ENCODE measurements around the gene NWD2.
"Not testable (repeated sequence)": the region's sequence is repeated elsewhere in the genome, so short reads cannot be mapped to it uniquely, and the experiment has no call there.

The NWD2 gene

DNA sequence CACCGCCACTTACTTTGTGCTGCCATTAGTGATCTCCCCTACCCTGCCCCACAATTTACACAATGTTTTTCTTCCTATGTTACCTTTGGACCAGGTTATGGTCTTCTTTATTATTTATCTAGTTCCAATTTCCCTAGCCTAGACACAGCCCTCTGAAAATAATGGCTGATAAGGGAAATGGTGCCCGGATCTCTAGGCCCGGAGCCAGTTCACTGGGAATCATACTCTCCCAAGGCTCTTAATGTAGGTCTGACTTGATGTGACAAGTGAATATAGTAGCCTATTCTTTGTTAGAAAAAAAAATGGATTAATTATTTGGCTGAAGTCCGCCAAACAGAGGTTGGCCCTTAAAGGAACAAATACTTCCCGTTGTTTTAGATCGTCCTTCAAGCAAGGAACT is 233.6 kb downstream of the NWD2 start:
- Histone ChIP-seq H3K27ac (ENCODE audit: low read depth, low read length) (no peak overlapping the region), H3K4me3 (ENCODE audit: low read depth, low read length) (no peak overlapping the region), H2AFZ (ENCODE audit: low read length, unreplicated experiment) (no peak overlapping the region), H3K27me3 (ENCODE audit: insufficient read depth, low read length) (peaks cover 37% of the 10 kb centered on the region), H3K36me3 (ENCODE audit: insufficient read depth, low read length) (no peaks in the 10 kb centered on the region), H3K4me1 (ENCODE audit: control insufficient read depth, insufficient read depth, low read length, unreplicated experiment) (no peaks in the 10 kb centered on the region), H3K79me2 (ENCODE audit: control insufficient read depth, insufficient read depth, low read length, unreplicated experiment) (no peaks in the 10 kb centered on the region)

GRCh38 chr4:37480509-37480908 is 236.0 kb downstream of the NWD2 start:
- H3K27ac ChIP-seq (ENCODE audit: low read depth, low read length), result no peak overlapping the region
- H2AFZ ChIP-seq (ENCODE audit: low read length, unreplicated experiment), result no peak overlapping the region
- H3K4me3 ChIP-seq (ENCODE audit: low read depth, low read length), result no peak overlapping the region
- no peaks in the 10 kb centered on the region for H3K36me3 ChIP-seq (ENCODE audit: insufficient read depth, low read length)
- no peaks in the 10 kb centered on the region for H3K4me1 ChIP-seq (ENCODE audit: control insufficient read depth, insufficient read depth, low read length, unreplicated experiment)
- no peaks in the 10 kb centered on the region for H3K79me2 ChIP-seq (ENCODE audit: control insufficient read depth, insufficient read depth, low read length, unreplicated experiment)
- peaks cover 26% of the 10 kb centered on the region for H3K27me3 ChIP-seq (ENCODE audit: insufficient read depth, low read length)

DNA sequence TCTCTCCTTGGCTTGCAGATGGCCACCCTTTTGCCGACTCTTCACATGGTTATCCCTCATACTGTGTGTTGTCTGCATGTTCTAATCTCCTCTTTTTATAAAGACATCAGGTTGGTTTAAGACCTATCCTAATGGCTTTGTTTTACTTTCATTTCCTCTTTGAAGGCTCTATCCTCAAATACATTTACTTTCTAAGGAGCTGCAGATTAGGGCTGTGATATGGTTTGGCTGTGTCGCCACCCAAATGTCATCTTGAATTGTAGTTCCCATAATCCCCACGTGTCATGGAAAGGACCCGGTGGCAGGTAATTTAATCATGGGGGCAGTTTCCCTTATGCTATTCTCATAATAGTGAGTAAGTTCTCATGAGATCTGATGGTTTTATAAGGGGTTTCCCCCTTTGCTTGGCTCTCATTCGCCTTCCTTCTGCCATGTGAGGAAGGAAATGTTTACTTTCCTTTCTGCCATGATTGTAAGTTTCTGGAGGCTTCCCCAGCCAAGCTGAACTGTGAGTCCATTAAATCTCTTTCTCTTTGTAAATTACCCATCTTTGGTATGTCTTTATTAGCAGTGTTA is 237.1 kb downstream of the NWD2 start:
- Histone ChIP-seq H3K4me3 (ENCODE audit: low read depth, low read length) (no peak overlapping the region), H2AFZ (ENCODE audit: low read length, unreplicated experiment) (no peak overlapping the region), H3K79me2 (ENCODE audit: control insufficient read depth, insufficient read depth, low read length, unreplicated experiment) (no peaks in the 10 kb centered on the region), H3K36me3 (ENCODE audit: insufficient read depth, low read length) (no peaks in the 10 kb centered on the region), H3K27ac (ENCODE audit: low read depth, low read length) (no peak overlapping the region), H3K4me1 (ENCODE audit: control insufficient read depth, insufficient read depth, low read length, unreplicated experiment) (no peaks in the 10 kb centered on the region), H3K27me3 (ENCODE audit: insufficient read depth, low read length) (peaks cover 21% of the 10 kb centered on the region)

- Histone ChIP-seq H3K27me3 (ENCODE audit: insufficient read depth, low read length) (peaks cover 24% of the 10 kb centered on the region), H3K4me1 (ENCODE audit: control insufficient read depth, insufficient read depth, low read length, unreplicated experiment) (no peaks in the 10 kb centered on the region), H2AFZ (ENCODE audit: low read length, unreplicated experiment) (no peak overlapping the region), H3K27ac (ENCODE audit: low read depth, low read length) (no peak overlapping the region), H3K36me3 (ENCODE audit: insufficient read depth, low read length) (no peaks in the 10 kb centered on the region), H3K79me2 (ENCODE audit: control insufficient read depth, insufficient read depth, low read length, unreplicated experiment) (no peaks in the 10 kb centered on the region), H3K4me3 (ENCODE audit: low read depth, low read length) (no peak overlapping the region)
Observed at GRCh38 chr4:37482236-37482913, 237.8 kb downstream of the NWD2 start.

- H3K27ac ChIP-seq (ENCODE audit: low read depth, low read length), result no peak overlapping the region
Observed at GRCh38 chr4:37483610-37484009, 239.1 kb downstream of the NWD2 start.

DNA sequence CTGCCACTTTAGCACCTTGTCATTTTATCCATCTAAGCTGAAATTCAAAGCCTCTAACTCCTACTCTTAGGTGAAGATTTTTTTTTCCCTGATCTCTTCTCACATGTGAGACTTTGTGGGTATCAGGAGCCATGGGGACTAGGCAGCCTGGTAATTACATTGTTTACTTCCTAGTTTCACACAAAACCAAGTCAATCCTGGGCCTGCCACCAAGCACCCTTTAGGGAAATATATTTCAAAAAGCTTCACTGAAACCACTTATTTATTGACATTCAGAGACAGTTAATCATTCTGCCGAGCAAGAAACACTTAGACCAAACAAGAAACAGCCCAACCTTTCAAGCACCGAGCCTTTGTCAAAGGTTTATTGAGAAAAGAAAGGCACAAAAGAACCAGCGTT is 241.6 kb downstream of the NWD2 start:
- Histone ChIP-seq H3K79me2 (ENCODE audit: control insufficient read depth, insufficient read depth, low read length, unreplicated experiment) (no peaks in the 10 kb centered on the region), H3K36me3 (ENCODE audit: insufficient read depth, low read length) (no peaks in the 10 kb centered on the region), H3K27ac (ENCODE audit: low read depth, low read length) (no peak overlapping the region), H3K4me1 (ENCODE audit: control insufficient read depth, insufficient read depth, low read length, unreplicated experiment) (no peaks in the 10 kb centered on the region), H3K27me3 (ENCODE audit: insufficient read depth, low read length) (peaks cover 22% of the 10 kb centered on the region), H3K4me3 (ENCODE audit: low read depth, low read length) (no peak overlapping the region), H2AFZ (ENCODE audit: low read length, unreplicated experiment) (no peak overlapping the region)

More at GRCh38 chr4:37483610-37484009, 239.1 kb downstream of the NWD2 start:
- peaks cover 24% of the 10 kb centered on the region for H3K27me3 ChIP-seq (ENCODE audit: insufficient read depth, low read length)
- H3K79me2 ChIP-seq (ENCODE audit: control insufficient read depth, insufficient read depth, low read length, unreplicated experiment), result no peaks in the 10 kb centered on the region
- no peak overlapping the region for H2AFZ ChIP-seq (ENCODE audit: low read length, unreplicated experiment)
- no peaks in the 10 kb centered on the region for H3K4me1 ChIP-seq (ENCODE audit: control insufficient read depth, insufficient read depth, low read length, unreplicated experiment)
- H3K4me3 ChIP-seq (ENCODE audit: low read depth, low read length), result no peak overlapping the region
- H3K36me3 ChIP-seq (ENCODE audit: insufficient read depth, low read length), result no peaks in the 10 kb centered on the region

- H3K79me2 ChIP-seq (ENCODE audit: control insufficient read depth, insufficient read depth, low read length, unreplicated experiment), result no peaks in the 10 kb centered on the region
- no peaks in the 10 kb centered on the region for H3K4me1 ChIP-seq (ENCODE audit: control insufficient read depth, insufficient read depth, low read length, unreplicated experiment)
- no peak overlapping the region for H3K27ac ChIP-seq (ENCODE audit: low read depth, low read length)
- no peaks in the 10 kb centered on the region for H3K36me3 ChIP-seq (ENCODE audit: insufficient read depth, low read length)
- no peak overlapping the region for H3K4me3 ChIP-seq (ENCODE audit: low read depth, low read length)
- peaks cover 22% of the 10 kb centered on the region for H3K27me3 ChIP-seq (ENCODE audit: insufficient read depth, low read length)
- no peak overlapping the region for H2AFZ ChIP-seq (ENCODE audit: low read length, unreplicated experiment)
Observed at GRCh38 chr4:37487668-37488067, 243.1 kb downstream of the NWD2 start.

DNA sequence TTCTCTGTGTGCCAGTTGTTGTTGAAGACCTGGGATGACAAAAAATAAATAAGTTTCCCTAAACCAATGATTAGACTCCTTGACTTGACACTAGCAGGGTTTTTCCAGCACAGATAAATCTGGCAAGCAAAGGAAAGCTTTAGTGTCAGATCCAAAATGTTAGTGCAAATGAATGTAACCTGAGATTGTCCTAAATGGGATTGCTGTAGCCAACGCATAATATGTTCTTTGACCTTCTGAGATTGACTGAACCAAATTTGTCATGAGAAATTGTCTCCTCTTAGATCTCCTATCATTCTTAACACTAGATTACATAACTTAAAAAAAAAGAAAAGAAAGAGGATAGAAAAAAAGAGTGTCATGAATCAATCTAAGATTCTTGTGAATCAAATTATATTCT is 245.2 kb downstream of the NWD2 start:
- no peaks in the 10 kb centered on the region for H3K4me1 ChIP-seq (ENCODE audit: control insufficient read depth, insufficient read depth, low read length, unreplicated experiment)
- H2AFZ ChIP-seq (ENCODE audit: low read length, unreplicated experiment), result no peak overlapping the region
- peaks cover 22% of the 10 kb centered on the region for H3K27me3 ChIP-seq (ENCODE audit: insufficient read depth, low read length)
- no peaks in the 10 kb centered on the region for H3K36me3 ChIP-seq (ENCODE audit: insufficient read depth, low read length)
- H3K27ac ChIP-seq (ENCODE audit: low read depth, low read length), result no peak overlapping the region
- H3K4me3 ChIP-seq (ENCODE audit: low read depth, low read length), result no peak overlapping the region
- no peaks in the 10 kb centered on the region for H3K79me2 ChIP-seq (ENCODE audit: control insufficient read depth, insufficient read depth, low read length, unreplicated experiment)

DNA sequence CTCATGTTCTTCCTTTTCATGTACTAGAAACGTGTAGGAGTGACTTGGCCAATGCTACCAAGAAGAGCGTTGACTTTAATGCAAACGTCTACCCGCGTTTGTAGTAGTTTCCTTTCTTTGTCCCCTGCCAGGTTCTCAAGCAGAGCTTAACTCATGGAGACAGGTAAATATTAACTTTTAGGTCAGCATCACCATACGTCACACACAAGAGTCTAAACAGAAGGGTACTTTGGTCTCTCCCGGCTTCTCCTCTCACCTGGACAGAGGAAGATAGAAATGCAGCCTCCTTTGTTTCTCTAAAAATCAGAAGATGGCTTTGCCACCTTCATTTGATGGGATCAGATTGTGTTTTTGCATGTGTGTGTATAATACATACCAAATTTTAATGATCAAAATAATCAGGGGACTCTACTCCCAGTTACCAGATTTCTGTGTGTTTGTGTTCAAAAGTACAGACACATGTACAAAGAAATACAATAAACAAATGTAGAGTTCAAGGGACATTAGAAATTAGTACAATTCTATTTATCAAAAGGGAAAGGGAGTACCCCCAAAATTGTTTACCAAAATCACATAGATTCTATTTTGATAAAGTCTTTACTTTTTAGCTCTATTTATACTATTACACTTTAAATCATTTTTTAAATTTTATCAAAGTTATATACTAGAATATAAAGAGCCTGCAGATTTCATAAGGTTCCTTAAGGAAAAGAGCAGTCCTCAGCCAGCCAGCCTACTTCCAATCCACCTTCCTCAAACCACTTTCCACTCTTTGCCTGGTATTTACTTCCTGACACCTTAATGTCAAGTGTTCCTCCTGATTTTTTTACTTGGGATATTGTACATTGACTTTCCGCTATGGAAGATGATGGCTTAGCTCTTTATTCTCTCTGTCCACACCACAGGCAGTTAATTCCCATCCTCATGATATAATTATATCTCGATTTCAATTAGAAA is 246.1 kb downstream of the NWD2 start:
- H3K4me1 ChIP-seq (ENCODE audit: control insufficient read depth, insufficient read depth, low read length, unreplicated experiment), result no peaks in the 10 kb centered on the region
- no peaks in the 10 kb centered on the region for H3K36me3 ChIP-seq (ENCODE audit: insufficient read depth, low read length)
- H3K79me2 ChIP-seq (ENCODE audit: control insufficient read depth, insufficient read depth, low read length, unreplicated experiment), result no peaks in the 10 kb centered on the region
- H3K27ac ChIP-seq (ENCODE audit: low read depth, low read length), result no peak overlapping the region
- no peak overlapping the region for H3K4me3 ChIP-seq (ENCODE audit: low read depth, low read length)
- peaks cover 22% of the 10 kb centered on the region for H3K27me3 ChIP-seq (ENCODE audit: insufficient read depth, low read length)
- H2AFZ ChIP-seq (ENCODE audit: low read length, unreplicated experiment), result no peak overlapping the region

DNA sequence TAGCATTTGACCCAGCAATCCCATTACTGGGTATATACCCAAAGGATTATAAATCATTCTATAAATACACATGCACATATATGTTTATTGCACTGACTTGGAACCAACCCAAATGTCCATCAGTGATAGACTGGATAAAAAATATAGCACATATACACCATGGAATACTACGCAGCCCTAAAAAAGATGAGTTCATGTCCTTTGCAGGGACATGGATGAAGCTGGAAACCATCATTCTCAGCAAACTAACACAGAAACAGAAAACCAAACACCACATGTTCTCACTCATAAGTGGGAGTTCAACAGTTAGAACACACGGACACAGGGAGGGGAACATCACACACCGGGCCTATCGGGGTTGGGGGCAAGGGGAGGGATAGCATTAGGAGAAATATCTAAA is 250.8 kb downstream of the NWD2 start:
- not testable (repeated sequence) for H3K27me3 ChIP-seq (ENCODE audit: insufficient read depth, low read length); H3K36me3 ChIP-seq (ENCODE audit: insufficient read depth, low read length); H3K27ac ChIP-seq (ENCODE audit: low read depth, low read length); H2AFZ ChIP-seq (ENCODE audit: low read length, unreplicated experiment); H3K79me2 ChIP-seq (ENCODE audit: control insufficient read depth, insufficient read depth, low read length, unreplicated experiment); H3K4me1 ChIP-seq (ENCODE audit: control insufficient read depth, insufficient read depth, low read length, unreplicated experiment); H3K4me3 ChIP-seq (ENCODE audit: low read depth, low read length)
